ENCODE measurements around the gene PDE1A.

DNA sequence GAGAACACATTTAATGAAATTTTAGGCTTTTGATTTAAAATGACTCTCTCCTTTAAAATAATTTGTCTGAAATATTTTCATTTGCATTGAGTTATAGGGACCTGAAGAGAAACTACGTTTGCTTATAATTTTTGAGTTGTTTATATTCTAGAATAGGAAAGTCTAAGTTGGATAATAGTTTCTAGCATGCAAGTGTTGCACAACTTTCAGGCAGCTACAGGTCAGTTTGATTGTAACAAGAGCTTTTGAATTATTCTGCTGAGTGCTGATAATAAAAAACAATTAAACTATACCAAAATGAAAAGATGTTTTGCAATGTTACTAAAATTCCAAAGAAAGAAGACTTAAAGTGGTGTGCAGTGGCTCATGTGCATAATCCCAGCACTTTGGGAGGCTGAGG is 71.0 kb downstream of the PDE1A start:
- no peak for TF ChIP-seq POLR2AphosphoS5 (IDR thresholded peaks at IDR 0.05; ENCODE audit: low read depth, low read length)
- TF ChIP-seq, protein P1, sequence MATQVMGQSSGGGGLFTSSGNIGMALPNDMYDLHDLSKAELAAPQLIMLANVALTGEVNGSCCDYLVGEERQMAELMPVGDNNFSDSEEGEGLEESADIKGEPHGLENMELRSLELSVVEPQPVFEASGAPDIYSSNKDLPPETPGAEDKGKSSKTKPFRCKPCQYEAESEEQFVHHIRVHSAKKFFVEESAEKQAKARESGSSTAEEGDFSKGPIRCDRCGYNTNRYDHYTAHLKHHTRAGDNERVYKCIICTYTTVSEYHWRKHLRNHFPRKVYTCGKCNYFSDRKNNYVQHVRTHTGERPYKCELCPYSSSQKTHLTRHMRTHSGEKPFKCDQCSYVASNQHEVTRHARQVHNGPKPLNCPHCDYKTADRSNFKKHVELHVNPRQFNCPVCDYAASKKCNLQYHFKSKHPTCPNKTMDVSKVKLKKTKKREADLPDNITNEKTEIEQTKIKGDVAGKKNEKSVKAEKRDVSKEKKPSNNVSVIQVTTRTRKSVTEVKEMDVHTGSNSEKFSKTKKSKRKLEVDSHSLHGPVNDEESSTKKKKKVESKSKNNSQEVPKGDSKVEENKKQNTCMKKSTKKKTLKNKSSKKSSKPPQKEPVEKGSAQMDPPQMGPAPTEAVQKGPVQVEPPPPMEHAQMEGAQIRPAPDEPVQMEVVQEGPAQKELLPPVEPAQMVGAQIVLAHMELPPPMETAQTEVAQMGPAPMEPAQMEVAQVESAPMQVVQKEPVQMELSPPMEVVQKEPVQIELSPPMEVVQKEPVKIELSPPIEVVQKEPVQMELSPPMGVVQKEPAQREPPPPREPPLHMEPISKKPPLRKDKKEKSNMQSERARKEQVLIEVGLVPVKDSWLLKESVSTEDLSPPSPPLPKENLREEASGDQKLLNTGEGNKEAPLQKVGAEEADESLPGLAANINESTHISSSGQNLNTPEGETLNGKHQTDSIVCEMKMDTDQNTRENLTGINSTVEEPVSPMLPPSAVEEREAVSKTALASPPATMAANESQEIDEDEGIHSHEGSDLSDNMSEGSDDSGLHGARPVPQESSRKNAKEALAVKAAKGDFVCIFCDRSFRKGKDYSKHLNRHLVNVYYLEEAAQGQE (IDR thresholded peaks at IDR 0.05; ENCODE audit: insufficient read depth in 1 of 2, low read depth in 2 of 2, low read length in 2 of 2), result no peak
- no peak for TF ChIP-seq TAF1 (IDR thresholded peaks at IDR 0.05; ENCODE audit: borderline replicate concordance, insufficient read depth, low read length)
